K562 (cell line): Measurements from ENCODE around the gene PSMB7. TPM values are rescaled to one million over a fixed set of nuclear protein-coding genes. Genes with fewer than 3 reads are reported as not detected.

Experiments used
- BCOR ChIP-seq: fragments of 450-650 bp; IDR thresholded peaks from 2 replicates; pipeline ENCODE4 v1.6.1; 2016
- CBX8 ChIP-seq: fragments of 200-600 bp; sonication (generic); IDR thresholded peaks from 2 replicates; pipeline ENCODE4 v1.6.1; 2012; ENCODE audit warnings: borderline replicate concordance, mixed run types, low read depth, mild to moderate bottlenecking, moderate library complexity, mixed read lengths, low read length, control low read depth, inconsistent platforms; ENCODE audit not compliant: poor library complexity, severe bottlenecking; ENCODE audit errors: extremely low read depth
- DDX20 ChIP-seq: fragments of 450-650 bp; IDR thresholded peaks from 2 replicates; pipeline ENCODE4 v1.6.1; 2016; ENCODE audit warnings: missing genetic modification characterization, low read depth, mild to moderate bottlenecking, missing compliant biosample characterization, moderate library complexity
- ERF ChIP-seq: fragments of 450-650 bp; formaldehyde crosslinking; IDR thresholded peaks from 2 replicates; pipeline ENCODE4 v1.4.0; 2020; ENCODE audit warnings: mild to moderate bottlenecking, mixed read lengths
- ETS2 ChIP-seq: IDR thresholded peaks from 2 replicates; pipeline ENCODE4 v1.6.1; 2016; ENCODE audit warnings: borderline replicate concordance, missing genetic modification characterization, mild to moderate bottlenecking, moderate library complexity, missing compliant biosample characterization; ENCODE audit not compliant: poor library complexity, severe bottlenecking
- EZH2 ChIP-seq: IDR thresholded peaks from 2 replicates; pipeline ENCODE4 v1.6.1; 2012; ENCODE audit warnings: low read depth, mild to moderate bottlenecking, inconsistent platforms, low read length, borderline replicate concordance
- GTF2E2 ChIP-seq: fragments of 200-800 bp; sonication (Bioruptor generic); IDR thresholded peaks from 2 replicates; pipeline ENCODE4 v1.6.1; 2016; ENCODE audit warnings: missing genetic modification characterization, missing compliant biosample characterization
- HDAC8 ChIP-seq: fragments of 450-650 bp; IDR thresholded peaks from 2 replicates; pipeline ENCODE4 v1.6.1; 2016; ENCODE audit warnings: mild to moderate bottlenecking, missing genetic modification characterization, moderate library complexity, missing compliant biosample characterization
- KAT2B ChIP-seq: IDR thresholded peaks from one replicate; pipeline ENCODE4 v1.6.1; 2012; ENCODE audit warnings: low read depth, mild to moderate bottlenecking, control low read depth, inconsistent platforms, low read length, moderate library complexity
- KAT7 ChIP-seq: sonication (generic); formaldehyde crosslinking; IDR thresholded peaks from 2 replicates; pipeline ENCODE4 v1.8.0; 2022; ENCODE audit warnings: missing genetic modification reagents, mild to moderate bottlenecking, borderline replicate concordance
- KDM1A ChIP-seq, 2 experiments: fragments of 450-650 bp; IDR thresholded peaks; 2 replicates each; pipeline ENCODE4 v1.6.1; 2016; ENCODE audit warnings: mild to moderate bottlenecking in 2 of 2
- RBM25 ChIP-seq: fragments of 200-400 bp; formaldehyde crosslinking; IDR thresholded peaks from 2 replicates; pipeline ENCODE4 v1.6.1; 2018; ENCODE audit warnings: low read length, low read depth, moderate library complexity; ENCODE audit not compliant: severe bottlenecking
- RCOR1 ChIP-seq, 2 experiments: IDR thresholded peaks; 2 replicates each; pipeline ENCODE4 v1.6.1; 2012; ENCODE audit warnings: low read depth in 2 of 2, low read length in 2 of 2, borderline replicate concordance in 1 of 2, improper control_type of control experiment in 1 of 2
- TFAM ChIP-seq: fragments of 250-450 bp; sonication (Bioruptor Pico); conservative IDR thresholded peaks from 2 replicates; pipeline ENCODE4 v1.5.0; 2021; ENCODE audit warnings: mild to moderate bottlenecking, moderate library complexity
- ZNF140 ChIP-seq: fragments of 250-450 bp; sonication (Bioruptor Pico); IDR thresholded peaks from 2 replicates; pipeline ENCODE4 v1.8.0; 2021; ENCODE audit warnings: moderate library complexity, mild to moderate bottlenecking, inconsistent platforms
- ZNF174 ChIP-seq: fragments of 250-450 bp; sonication (Bioruptor Pico); IDR thresholded peaks from 2 replicates; pipeline ENCODE4 v1.4.0; 2020; ENCODE audit warnings: mild to moderate bottlenecking
- ZNF3 ChIP-seq: fragments of 250-450 bp; sonication (Bioruptor Pico); IDR thresholded peaks from 2 replicates; pipeline ENCODE4 v1.5.0; 2021; ENCODE audit warnings: mild to moderate bottlenecking, moderate library complexity
- ZNF354B ChIP-seq: fragments of 250-450 bp; sonication (Bioruptor Pico); IDR thresholded peaks from 2 replicates; pipeline ENCODE4 v1.4.0; 2020
- polyA plus RNA-seq, 8 experiments: library from polyadenylated mRNA; depleted of rRNA in 4 of 8; stranded (reverse) in 5 of 8; unstranded in 3 of 8; fragments of >200 nt; fragmentation: Nextera tagmentation in 2 of 8; fragmentation: Illumina TruSeq in 1 of 8; extraction: Ambion mirVana in 2 of 8; extraction: Trizol in 1 of 8; gene quantifications; 2 replicates each; pipeline versions ENCODE4 v1.2.1 to v1.2.3, GENCODE V29; 2011 to 2014; ENCODE audit warnings: inconsistent platforms in 1 of 8, missing spikeins in 1 of 8
- total RNA-seq, 7 experiments: library from RNA; depleted of rRNA in 6 of 7; stranded (reverse); fragments of >200 nt in 6 of 7; fragmentation: Illumina TruSeq in 2 of 7; extraction: Trizol in 2 of 7; gene quantifications; 2 replicates each; pipeline versions ENCODE4 v1.2.1 to v1.2.3, GENCODE V29; 2011 to 2021; ENCODE audit warnings: low replicate concordance in 1 of 7
- TF ChIP-seq, protein P1 (sequence below), 3 experiments: IDR thresholded peaks in 2 of 3; conservative IDR thresholded peaks in 1 of 3; 2 replicates each; pipeline ENCODE4 v1.5.1; 2011 to 2012; ENCODE audit warnings: low read length in 3 of 3, mild to moderate bottlenecking in 3 of 3, control low read depth in 2 of 3, improper control_type of control experiment in 1 of 3, inconsistent platforms in 1 of 3, low read depth in 1 of 3, mixed read lengths in 1 of 3, moderate library complexity in 1 of 3; ENCODE audit not compliant: insufficient read depth in 2 of 3
- TF ChIP-seq, protein P2 (sequence below), 2 experiments: IDR thresholded peaks in 1 of 2; conservative IDR thresholded peaks in 1 of 2; 2 replicates each; pipeline ENCODE4 v1.6.1; 2016; ENCODE audit warnings: low read depth in 2 of 2, mild to moderate bottlenecking in 1 of 2, missing compliant biosample characterization in 1 of 2, missing genetic modification characterization in 1 of 2, moderate library complexity in 1 of 2
- TF ChIP-seq, protein P3 (sequence below): sonication (generic); formaldehyde crosslinking; IDR thresholded peaks from 2 replicates; pipeline ENCODE4 v1.8.0; 2022; ENCODE audit warnings: mild to moderate bottlenecking, missing genetic modification reagents

Gene PSMB7
- total and polyA plus RNA-seq, 9 of the 15 experiments (the other 6 are each of a cell fraction or from before 2014, with no cell fraction given): 321 to 978 (median 407) TPM

DNA sequence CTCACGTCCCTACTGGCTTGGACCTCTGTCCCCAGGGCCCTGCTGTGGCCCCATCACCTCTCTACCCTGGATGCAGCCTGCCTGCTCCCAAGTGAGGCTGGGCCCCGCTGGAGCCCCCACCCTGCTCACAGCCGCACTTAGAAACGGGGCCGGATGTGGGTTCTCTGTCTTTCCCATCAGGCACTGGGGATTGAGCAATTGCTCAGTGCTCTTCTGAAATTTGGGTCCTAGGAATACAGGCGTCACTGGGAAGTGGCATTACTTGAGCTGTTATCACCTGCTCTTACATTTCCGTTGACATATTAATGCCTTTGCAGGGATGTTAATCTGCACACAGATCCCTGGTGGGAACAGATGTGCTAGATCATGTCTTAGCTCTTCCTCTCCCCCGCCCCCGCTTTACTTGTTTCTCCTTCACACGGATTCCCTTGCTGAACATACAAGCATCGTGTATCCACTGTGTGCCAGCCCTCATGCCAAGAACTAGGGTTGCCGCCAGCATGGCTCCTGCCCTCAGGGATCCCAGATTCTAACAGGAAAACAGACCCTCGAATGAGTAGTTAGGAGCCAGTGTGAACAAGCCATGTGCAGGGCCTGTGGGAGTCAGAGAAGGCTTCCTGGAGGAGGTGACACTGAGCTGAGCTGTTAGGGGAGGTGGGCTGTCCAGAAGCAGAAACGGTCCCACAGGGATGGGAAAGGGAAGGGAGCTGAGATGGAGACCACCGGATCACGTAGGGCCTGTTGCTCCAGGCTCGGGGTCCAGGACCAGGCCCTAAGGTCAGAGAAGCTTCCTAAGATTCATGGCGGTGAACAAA is 92.4 kb downstream of the PSMB7 start (continued):
- TF ChIP-seq, protein P1, sequence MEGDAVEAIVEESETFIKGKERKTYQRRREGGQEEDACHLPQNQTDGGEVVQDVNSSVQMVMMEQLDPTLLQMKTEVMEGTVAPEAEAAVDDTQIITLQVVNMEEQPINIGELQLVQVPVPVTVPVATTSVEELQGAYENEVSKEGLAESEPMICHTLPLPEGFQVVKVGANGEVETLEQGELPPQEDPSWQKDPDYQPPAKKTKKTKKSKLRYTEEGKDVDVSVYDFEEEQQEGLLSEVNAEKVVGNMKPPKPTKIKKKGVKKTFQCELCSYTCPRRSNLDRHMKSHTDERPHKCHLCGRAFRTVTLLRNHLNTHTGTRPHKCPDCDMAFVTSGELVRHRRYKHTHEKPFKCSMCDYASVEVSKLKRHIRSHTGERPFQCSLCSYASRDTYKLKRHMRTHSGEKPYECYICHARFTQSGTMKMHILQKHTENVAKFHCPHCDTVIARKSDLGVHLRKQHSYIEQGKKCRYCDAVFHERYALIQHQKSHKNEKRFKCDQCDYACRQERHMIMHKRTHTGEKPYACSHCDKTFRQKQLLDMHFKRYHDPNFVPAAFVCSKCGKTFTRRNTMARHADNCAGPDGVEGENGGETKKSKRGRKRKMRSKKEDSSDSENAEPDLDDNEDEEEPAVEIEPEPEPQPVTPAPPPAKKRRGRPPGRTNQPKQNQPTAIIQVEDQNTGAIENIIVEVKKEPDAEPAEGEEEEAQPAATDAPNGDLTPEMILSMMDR (IDR thresholded peaks at IDR 0.05 in 2 of 3, conservative IDR thresholded peaks at IDR 0.05 in 1 of 3; ENCODE audit: insufficient read depth in 2 of 3, low read depth in 1 of 3, low read length in 3 of 3): no peak
- TF ChIP-seq ZNF174 (no peak), ETS2 (tag) (no peak), KDM1A (IDR thresholded peaks at IDR 0.05) (peak in 1 of 2 experiments; percentile 47; a peak in 1 of 4 replicates), ZNF140 (CRISPR knock-in tag) (no peak), ZNF354B (CRISPR knock-in tag) (no peak), GTF2E2 (tag) (no peak), ERF (no peak), KAT2B (no peak), HDAC8 (tag) (no peak), RBM25 (peak; percentile 58), ZNF3 (CRISPR knock-in tag) (no peak), EZH2 (no peak), TFAM (CRISPR knock-in tag) (no peak), KAT7 (CRISPR knock-in tag) (no peak), DDX20 (tag) (no peak), BCOR (peak; percentile 80), RCOR1 (IDR thresholded peaks at IDR 0.05; ENCODE audit: borderline replicate concordance in 1 of 2, low read depth in 2 of 2, low read length in 2 of 2) (peak in 1 of 2 experiments; percentile 7; a peak in 1 of 4 replicates), CBX8 (no peak)
- TF ChIP-seq, protein P2, sequence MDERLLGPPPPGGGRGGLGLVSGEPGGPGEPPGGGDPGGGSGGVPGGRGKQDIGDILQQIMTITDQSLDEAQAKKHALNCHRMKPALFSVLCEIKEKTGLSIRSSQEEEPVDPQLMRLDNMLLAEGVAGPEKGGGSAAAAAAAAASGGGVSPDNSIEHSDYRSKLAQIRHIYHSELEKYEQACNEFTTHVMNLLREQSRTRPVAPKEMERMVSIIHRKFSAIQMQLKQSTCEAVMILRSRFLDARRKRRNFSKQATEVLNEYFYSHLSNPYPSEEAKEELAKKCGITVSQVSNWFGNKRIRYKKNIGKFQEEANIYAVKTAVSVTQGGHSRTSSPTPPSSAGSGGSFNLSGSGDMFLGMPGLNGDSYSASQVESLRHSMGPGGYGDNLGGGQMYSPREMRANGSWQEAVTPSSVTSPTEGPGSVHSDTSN (CRISPR knock-in tag; IDR thresholded peaks at IDR 0.05; ENCODE audit: low read depth): no peak
- TF ChIP-seq, protein P2 (tag; conservative IDR thresholded peaks at IDR 0.05; ENCODE audit: low read depth): peak; percentile 84
- TF ChIP-seq, protein P3, sequence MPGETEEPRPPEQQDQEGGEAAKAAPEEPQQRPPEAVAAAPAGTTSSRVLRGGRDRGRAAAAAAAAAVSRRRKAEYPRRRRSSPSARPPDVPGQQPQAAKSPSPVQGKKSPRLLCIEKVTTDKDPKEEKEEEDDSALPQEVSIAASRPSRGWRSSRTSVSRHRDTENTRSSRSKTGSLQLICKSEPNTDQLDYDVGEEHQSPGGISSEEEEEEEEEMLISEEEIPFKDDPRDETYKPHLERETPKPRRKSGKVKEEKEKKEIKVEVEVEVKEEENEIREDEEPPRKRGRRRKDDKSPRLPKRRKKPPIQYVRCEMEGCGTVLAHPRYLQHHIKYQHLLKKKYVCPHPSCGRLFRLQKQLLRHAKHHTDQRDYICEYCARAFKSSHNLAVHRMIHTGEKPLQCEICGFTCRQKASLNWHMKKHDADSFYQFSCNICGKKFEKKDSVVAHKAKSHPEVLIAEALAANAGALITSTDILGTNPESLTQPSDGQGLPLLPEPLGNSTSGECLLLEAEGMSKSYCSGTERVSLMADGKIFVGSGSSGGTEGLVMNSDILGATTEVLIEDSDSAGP (CRISPR knock-in tag): no peak
